ENCODE data around the gene SFXN3. TPM values are rescaled to one million over a fixed set of nuclear protein-coding genes. Genes with fewer than 3 reads are reported as not detected.

The SFXN3 gene
- total RNA-seq, 1 experiment from 2014 or later = 16.9 TPM

DNA sequence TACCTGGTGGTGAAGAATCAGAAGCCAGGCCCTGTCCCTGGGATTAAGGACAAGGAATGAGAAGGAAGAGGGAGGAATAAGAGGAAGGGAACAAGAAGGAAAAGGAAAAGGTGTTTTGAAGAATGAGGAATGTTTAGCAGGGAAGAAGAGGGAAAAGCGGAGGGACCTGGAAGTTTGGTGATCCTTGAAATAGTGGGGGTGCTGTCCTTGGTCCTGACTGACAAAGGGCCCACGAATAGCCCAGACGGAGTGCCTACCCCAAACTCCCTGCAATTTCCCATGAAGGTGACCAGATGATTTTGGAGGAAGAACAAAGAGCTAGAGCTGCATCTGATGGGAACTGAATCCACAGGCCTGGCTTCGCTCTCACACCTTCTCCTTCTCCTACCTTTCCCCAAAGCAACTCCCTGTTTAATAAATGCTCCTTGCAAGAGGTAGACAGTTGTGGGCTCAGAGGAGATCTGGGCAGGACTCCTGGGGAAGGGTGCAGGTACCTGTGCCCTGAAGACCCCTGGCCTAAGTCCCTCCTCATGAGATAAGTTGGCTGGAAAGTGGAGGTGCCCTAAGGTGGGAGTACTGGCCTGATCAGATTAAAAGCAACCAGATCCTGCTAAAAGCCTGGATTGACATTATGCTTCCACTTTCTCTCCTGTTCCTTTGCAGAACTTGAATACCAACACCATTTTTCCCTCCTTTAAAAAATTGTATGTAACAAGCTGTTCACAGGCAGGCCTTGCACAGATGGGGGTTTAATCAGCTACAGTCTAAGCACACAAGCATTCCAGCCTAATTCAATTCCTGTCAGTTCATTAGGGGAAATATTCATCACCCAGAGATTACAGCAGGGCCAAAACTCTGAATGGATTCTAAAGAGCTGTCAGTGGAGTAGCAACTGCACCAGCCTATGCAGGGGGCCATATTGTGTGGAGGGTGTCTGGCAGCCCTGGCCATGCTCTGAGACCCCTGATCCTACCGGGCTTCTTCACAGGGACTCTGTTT, 50.2 kb downstream of the SFXN3 start:
- H3K9me3 ChIP-seq (ENCODE audit: low read depth, low read length, poor library complexity, severe bottlenecking) = no peaks in the 10 kb centered on the region
- DNase-seq (ENCODE audit: low spot score) = no peak
- H3K4me3 ChIP-seq (ENCODE audit: low read depth, low read length, poor library complexity, severe bottlenecking) = no peak overlapping the region
- ChIA-PET CTCF (no interaction called here), POLR2A (ENCODE audit: low non-redundant PET) (no interaction called here)
- no peaks in the 10 kb centered on the region for H3K4me1 ChIP-seq (ENCODE audit: insufficient read depth, low read length, poor library complexity, severe bottlenecking)
- intact Hi-C loops (cut with micrococcal nuclease; ENCODE audit: unreplicated experiment) = no loop called here
- no peak overlapping the region for H3K27ac ChIP-seq (ENCODE audit: low read depth, low read length, poor library complexity, severe bottlenecking)
- TF ChIP-seq, protein P1, sequence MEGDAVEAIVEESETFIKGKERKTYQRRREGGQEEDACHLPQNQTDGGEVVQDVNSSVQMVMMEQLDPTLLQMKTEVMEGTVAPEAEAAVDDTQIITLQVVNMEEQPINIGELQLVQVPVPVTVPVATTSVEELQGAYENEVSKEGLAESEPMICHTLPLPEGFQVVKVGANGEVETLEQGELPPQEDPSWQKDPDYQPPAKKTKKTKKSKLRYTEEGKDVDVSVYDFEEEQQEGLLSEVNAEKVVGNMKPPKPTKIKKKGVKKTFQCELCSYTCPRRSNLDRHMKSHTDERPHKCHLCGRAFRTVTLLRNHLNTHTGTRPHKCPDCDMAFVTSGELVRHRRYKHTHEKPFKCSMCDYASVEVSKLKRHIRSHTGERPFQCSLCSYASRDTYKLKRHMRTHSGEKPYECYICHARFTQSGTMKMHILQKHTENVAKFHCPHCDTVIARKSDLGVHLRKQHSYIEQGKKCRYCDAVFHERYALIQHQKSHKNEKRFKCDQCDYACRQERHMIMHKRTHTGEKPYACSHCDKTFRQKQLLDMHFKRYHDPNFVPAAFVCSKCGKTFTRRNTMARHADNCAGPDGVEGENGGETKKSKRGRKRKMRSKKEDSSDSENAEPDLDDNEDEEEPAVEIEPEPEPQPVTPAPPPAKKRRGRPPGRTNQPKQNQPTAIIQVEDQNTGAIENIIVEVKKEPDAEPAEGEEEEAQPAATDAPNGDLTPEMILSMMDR (conservative IDR thresholded peaks at IDR 0.05; ENCODE audit: low read depth, low read length) = no peak
- no peak for TF ChIP-seq EZH2 (IDR thresholded peaks at IDR 0.05; ENCODE audit: borderline replicate concordance, low read depth, low read length, poor library complexity, severe bottlenecking)
- no TSS peak for BruUV-seq (replicated peaks)
- no peaks in the 10 kb centered on the region for H3K36me3 ChIP-seq (ENCODE audit: insufficient read depth, low read length, poor library complexity, severe bottlenecking)
- H3K27me3 ChIP-seq (replicated peaks; ENCODE audit: insufficient read depth, low read depth, low read length, poor library complexity) = peaks cover 44% of the 10 kb centered on the region

DNA sequence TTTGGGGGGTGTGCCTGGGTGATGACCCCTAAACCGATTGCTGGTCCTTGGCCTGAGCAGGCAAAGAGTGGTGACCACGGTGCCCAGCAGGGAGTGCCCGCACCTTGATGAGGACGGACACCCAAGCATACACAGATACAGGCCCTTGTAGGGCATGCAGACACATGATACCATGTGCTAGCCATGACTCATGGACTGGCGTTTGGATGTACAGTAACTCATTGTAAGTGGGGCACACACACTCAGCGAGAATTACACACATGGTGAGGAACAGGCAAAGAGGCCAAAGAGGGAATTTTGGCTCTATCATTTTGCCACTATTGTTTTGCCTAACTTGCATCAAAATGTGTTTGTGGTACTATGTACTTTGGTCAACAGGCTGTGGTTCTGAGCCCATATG, 54.8 kb downstream of the SFXN3 start:
- no peak for TF ChIP-seq EZH2 (IDR thresholded peaks at IDR 0.05; ENCODE audit: borderline replicate concordance, low read depth, low read length, poor library complexity, severe bottlenecking)
- TF ChIP-seq, protein P1 (conservative IDR thresholded peaks at IDR 0.05; ENCODE audit: low read depth, low read length) = no peak
- ChIA-PET CTCF (no interaction called here), POLR2A (ENCODE audit: low non-redundant PET) (no interaction called here)
- H3K4me1 ChIP-seq (ENCODE audit: insufficient read depth, low read length, poor library complexity, severe bottlenecking) = no peaks in the 10 kb centered on the region
- intact Hi-C loops (cut with micrococcal nuclease; ENCODE audit: unreplicated experiment) = no loop called here
- no peaks in the 10 kb centered on the region for H3K9me3 ChIP-seq (ENCODE audit: low read depth, low read length, poor library complexity, severe bottlenecking)
- no peak overlapping the region for H3K4me3 ChIP-seq (ENCODE audit: low read depth, low read length, poor library complexity, severe bottlenecking)
- H3K27ac ChIP-seq (ENCODE audit: low read depth, low read length, poor library complexity, severe bottlenecking) = no peak overlapping the region
- no peak for DNase-seq (ENCODE audit: low spot score)
- BruUV-seq (replicated peaks) = no TSS peak
- H3K36me3 ChIP-seq (ENCODE audit: insufficient read depth, low read length, poor library complexity, severe bottlenecking) = no peaks in the 10 kb centered on the region
- peaks cover 70% of the 10 kb centered on the region for H3K27me3 ChIP-seq (replicated peaks; ENCODE audit: insufficient read depth, low read depth, low read length, poor library complexity)

GRCh38 chr10:101087376-101087775, 56.3 kb downstream of the SFXN3 start:
- H3K9me3 ChIP-seq (ENCODE audit: low read depth, low read length, poor library complexity, severe bottlenecking) = no peaks in the 10 kb centered on the region
- no peaks in the 10 kb centered on the region for H3K4me1 ChIP-seq (ENCODE audit: insufficient read depth, low read length, poor library complexity, severe bottlenecking)
- no peak overlapping the region for H3K4me3 ChIP-seq (ENCODE audit: low read depth, low read length, poor library complexity, severe bottlenecking)
- ChIA-PET POLR2A (ENCODE audit: low non-redundant PET) (no interaction called here), CTCF (no interaction called here)
- no peak for DNase-seq (ENCODE audit: low spot score)
- peaks cover 67% of the 10 kb centered on the region for H3K27me3 ChIP-seq (replicated peaks; ENCODE audit: insufficient read depth, low read depth, low read length, poor library complexity)
- intact Hi-C loops (cut with micrococcal nuclease; ENCODE audit: unreplicated experiment) = no loop called here
- TF ChIP-seq, protein P1 (conservative IDR thresholded peaks at IDR 0.05; ENCODE audit: low read depth, low read length) = no peak
- TF ChIP-seq EZH2 (IDR thresholded peaks at IDR 0.05; ENCODE audit: borderline replicate concordance, low read depth, low read length, poor library complexity, severe bottlenecking) = no peak
- no peaks in the 10 kb centered on the region for H3K36me3 ChIP-seq (ENCODE audit: insufficient read depth, low read length, poor library complexity, severe bottlenecking)
- no TSS peak for BruUV-seq (replicated peaks)
- no peak overlapping the region for H3K27ac ChIP-seq (ENCODE audit: low read depth, low read length, poor library complexity, severe bottlenecking)

Data from A673 (cell line).